Hepatic stellate cell (primary cell): ENCODE results near the gene RNF113B.

Experiments used
- DNase-seq: peaks from one replicate; pipeline ENCODE4 v3.0.0; 2011; ENCODE audit warnings: low spot score

RNF113B gene

GRCh38 chr13:98141091-98141490 lies 36.0 kb downstream of the RNF113B start:
- DNase-seq = no peak

- DNase-seq = no peak
These were observed 42.2 kb downstream of the RNF113B start for GRCh38 chr13:98134901-98135300.

GRCh38 chr13:98133946-98134345 lies 43.1 kb downstream of the RNF113B start:
- no peak for DNase-seq

GRCh38 chr13:98129059-98129746 lies 47.9 kb downstream of the RNF113B start:
- DNase-seq = no peak
